HG02870 (cell line): Measurements from ENCODE around the gene RIPOR3.
"Not testable (repeated sequence)": the region's sequence is repeated elsewhere in the genome, so short reads cannot be mapped to it uniquely, and the experiment has no call there.

Experiments
- ATAC-seq: cut with Tn5 transposase; IDR thresholded peaks from one replicate; pipeline ENCODE4 v1.9.1; 2021; ENCODE audit warnings: mild to moderate bottlenecking, moderate library complexity; ENCODE audit not compliant: unreplicated experiment

The RIPOR3 gene

DNA sequence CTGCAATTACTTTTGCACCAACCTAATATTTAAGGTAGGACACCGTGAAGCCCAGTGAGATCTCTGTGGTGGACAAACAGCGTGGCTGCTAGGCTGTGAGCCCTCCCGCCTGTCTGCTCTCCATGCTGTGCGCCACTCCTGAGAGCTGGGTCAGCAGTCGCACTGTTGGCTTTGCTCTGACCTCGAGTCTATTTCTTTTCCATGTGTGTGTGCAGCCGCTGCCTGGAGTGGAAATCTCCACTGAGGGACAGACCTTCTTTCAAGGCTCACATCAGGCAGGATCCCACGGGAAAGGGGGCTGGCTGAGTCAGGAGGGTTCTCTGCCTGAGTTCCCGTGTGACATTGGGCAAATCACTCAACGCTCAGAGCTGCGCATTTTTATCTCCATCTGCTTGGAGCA lies 27.1 kb downstream of the RIPOR3 start:
- no peak for ATAC-seq

- ATAC-seq, result no peak
Observed at GRCh38 chr20:50663095-50663821, 28.1 kb downstream of the RIPOR3 start.

DNA sequence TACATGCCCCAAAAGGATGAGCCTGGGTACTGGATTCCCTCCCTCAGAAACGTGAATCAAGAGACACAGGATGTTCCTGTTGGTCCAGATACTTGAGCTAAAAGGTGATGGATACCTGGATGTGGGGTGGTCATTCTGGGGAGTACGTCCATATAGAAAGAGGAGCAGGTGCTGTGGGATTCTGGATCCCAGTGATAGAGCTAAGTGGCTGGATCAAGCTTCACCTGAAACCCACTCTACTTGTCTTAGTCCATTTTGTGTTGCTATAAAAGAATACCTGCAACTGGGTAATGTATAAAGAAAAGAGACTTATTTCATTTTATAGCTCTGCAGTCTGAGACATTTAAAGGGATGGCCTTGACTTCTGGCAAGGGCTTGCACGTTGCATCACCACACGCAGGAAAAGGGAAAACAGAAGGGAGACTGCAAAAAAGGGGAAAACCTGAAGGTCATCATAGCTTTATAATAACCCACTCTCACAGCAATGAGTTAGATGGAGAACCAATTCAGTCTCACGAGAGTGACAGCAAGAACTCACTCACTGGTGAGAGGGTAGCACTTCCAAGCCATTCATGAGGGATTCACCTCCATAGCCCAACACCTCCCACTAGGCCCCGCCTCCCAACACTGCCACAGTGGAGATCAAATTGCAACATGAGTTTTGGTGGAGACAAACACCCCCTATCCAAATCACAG lies 31.2 kb downstream of the RIPOR3 start:
- no peak for ATAC-seq

GRCh38 chr20:50658804-50659380 lies 32.5 kb downstream of the RIPOR3 start:
- no peak for ATAC-seq

DNA sequence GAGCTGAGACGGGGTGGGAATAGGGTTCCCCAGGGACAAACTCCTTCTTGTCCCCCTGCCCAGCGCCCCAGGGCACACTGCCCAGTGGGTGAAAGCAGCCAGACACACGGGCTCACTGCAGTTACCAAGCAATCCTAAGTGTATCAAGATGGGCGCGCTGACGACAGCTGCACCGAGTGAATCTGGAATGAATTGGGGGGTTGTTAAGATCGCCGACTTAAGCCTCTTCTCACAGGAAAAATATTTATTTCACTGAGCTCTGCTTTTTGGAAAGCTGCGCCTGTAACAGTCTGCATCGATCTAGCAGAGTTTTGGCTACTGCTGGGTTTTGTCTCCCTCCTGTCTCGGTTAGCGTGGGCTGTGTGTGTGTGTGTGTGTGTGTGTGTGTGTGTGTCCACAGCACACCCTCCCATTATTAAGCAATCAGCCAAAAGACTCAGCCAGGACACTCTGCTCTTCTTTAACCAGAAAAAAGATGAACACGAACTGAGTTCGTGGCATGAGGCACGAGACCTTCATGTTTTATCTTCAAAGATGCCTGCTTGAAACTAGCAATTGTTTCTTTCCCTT lies 35.9 kb downstream of the RIPOR3 start:
- no peak for ATAC-seq

DNA sequence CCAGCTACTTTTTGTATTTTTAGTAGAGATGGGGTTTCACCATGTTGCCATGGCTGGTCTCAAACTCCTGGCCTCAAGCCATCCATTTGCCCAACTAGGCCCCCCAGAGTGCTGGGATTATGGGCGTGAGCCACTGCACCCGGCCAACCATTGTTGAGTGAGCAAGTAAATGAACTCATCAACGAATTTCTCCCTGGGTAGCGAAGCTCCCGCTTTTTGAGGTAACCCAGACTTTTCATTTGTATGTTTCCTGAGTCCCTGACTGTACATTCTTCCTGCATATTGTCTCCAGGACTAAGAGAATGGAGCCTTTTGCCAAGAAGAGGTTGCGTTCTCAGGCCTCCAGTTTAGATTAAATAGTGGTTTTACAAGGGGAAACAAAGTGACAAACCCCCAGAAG lies 36.4 kb downstream of the RIPOR3 start:
- ATAC-seq, result no peak

DNA sequence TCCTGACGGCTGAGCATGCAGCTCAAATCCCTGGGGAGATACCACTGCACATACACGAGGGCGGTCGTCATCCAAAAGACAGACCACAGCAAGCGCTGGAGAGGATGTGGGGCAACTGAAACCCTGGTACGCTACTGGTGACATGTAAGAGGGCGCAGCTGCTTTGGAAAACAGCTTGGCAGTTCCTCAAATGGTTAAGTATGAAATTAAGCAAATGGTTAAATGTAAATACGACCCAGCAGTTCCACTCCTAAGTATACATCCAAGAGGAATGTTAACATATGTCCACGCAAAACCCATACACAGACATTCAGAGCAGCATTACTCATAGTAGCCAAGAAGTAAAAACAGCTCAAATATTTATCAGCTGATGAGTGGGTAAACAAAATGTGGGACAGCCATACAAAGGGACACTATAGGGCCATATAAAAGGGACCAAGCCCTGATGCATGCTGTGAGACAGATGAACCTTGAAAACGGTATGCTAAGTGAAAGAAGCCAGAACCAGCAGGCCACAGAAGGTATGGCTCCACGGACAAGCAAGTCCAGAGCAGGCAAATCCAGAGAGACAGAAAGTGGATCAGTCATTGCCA lies 38.5 kb downstream of the RIPOR3 start:
- no peak for ATAC-seq

DNA sequence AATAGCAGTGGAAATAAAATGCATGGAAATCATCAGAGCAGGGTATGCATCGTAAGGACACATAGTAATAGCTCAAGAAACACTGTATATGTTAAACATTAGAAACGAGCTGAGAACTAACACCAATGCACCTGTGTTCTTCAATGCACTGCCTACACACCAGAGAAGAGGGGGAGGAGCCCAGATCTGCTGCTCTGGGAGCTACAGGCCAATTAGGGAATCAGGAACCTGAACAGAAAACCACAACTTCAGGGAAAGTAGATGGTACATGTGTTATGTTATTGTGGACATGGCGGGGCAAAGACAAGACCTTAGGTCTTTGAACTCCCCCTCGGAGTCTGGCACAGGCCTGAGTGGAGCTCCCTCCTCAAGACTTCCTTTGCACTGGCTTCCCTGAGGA lies 39.7 kb downstream of the RIPOR3 start:
- ATAC-seq, result no peak

DNA sequence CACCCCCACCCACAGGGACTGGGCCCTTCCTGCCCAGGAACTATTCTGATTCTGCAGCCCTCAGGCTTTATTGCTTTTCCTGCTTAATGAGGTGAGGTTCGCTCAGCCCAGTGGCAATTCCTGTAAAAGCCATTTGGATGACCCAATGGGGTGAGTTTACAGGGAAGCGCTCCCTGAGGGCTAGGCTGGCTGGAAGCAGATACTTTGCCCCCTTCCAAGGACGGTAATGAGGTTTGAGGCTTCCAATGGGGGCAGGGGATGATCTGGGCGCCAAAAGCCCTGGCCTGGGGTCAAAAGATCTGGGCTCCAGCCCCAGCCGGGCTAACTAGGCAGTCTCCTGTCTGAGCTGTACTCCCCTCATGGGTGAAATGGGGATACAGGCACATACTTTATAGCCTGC lies 41.8 kb downstream of the RIPOR3 start:
- no peak for ATAC-seq

DNA sequence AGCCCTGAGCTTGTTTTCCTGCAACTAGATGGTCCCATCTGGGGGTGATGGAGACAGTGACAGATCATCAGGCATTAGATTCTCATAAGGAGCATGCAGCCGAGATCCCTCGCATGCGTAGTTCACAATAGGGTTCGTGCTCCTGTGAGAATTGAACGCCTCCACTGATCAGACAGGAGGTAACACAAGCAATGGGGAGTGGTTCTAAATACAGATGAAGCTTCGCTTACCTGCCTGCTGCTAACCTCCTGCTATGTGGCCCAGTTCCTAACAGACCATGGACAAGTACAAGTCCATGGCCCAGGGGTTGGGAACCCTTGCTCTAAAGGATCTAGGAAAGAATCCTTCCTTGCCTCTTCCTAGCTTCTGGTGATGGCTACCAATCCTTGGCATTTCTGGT lies 42.7 kb downstream of the RIPOR3 start:
- no peak for ATAC-seq

- no peak for ATAC-seq
Observed at GRCh38 chr20:50646483-50646996, 44.8 kb downstream of the RIPOR3 start.

DNA sequence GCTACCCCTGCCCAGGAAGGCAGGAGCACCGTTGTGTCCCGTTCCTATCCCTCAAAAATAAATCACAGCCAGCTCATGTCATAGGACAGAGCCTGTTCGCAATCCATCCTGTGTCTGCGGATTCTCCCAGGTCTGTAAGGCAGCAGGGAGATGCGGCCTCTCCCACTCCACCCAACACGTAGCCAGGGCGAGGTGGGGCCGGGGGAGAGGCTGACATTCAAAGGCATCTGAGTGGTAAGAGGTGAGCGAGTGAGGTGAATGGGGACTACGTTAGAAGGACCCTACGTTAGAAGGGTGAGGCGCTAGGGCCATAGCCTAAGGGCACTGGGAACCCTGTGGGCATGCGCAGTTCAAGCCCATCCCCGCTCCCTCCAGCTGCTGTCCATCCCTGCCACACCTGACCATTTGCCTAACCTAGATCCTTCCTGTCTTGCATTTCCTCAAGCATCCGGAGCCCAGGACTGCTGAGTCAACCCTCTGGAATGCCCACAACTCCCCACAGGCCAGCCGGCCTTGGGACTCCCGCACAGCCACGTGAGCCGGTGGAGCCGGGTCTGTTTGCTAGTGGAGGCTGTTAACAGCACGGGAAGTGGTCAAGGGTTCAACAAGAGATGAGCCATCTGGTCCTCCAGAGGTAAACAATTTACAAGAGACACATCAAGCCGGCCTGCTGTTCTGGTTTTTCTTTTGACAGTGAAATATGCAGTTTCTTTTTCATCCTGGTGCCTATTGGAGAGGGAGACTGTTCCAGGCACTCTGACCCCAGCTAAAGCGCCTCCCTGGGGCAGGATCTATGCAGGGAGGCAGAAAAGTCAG lies 45.9 kb downstream of the RIPOR3 start:
- ATAC-seq, result no peak

DNA sequence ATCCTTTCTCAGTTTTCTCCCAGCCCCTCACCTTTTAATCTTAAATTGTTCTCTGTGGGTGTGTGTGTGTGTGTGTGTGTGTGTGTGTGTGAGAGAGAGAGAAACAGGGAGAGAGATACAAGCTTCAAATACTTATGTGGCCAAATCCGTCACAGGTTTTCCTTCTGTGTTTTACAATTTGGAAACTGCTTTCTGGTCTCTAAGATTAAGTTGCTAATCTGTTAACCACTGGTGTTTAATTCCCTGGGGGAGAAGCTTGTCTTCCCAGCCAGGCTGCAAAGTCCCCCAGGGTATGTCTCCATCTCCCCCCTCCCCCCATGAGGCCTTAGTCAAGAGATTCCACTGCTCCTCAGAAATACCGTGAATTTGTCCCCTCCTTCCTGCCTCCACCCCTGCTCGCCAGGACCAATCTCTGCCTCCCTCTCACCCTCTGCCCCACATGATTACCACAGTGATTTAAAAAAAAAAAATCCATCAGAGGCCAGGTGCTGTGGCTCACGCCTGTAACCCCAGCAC lies 49.0 kb downstream of the RIPOR3 start:
- ATAC-seq, result no peak

DNA sequence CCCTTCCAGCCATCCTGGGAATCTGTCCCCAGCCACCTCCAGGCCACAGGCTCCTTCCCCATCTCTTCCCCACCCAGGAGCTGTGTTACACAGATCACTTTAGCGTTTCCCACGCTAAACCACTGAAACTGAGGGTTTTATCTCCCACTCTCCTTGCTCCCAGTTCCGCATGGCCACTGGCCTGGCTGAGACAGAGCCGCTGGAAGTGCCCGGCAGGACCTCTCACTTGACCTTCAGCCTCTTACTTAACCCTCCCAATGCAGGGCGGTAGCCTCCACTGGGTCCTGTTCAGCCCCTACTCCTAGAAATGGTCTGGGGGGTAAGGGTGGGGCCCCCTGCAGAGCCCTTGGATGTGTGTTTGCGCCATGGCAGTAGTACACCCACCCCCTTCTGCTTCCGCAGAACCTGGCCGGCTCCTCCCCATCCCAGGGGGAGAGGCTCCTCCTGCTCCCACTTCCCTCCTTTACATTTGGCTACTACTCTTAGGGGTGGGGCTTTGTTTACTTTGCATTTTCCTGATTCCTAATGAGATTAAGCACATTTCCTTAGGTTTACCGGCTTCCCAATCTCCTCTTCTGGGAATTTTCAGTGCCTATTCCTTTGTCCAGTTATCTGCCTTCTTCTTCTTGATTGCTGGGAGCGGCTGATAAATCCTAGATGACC lies 49.6 kb downstream of the RIPOR3 start:
- not testable (repeated sequence) for ATAC-seq

DNA sequence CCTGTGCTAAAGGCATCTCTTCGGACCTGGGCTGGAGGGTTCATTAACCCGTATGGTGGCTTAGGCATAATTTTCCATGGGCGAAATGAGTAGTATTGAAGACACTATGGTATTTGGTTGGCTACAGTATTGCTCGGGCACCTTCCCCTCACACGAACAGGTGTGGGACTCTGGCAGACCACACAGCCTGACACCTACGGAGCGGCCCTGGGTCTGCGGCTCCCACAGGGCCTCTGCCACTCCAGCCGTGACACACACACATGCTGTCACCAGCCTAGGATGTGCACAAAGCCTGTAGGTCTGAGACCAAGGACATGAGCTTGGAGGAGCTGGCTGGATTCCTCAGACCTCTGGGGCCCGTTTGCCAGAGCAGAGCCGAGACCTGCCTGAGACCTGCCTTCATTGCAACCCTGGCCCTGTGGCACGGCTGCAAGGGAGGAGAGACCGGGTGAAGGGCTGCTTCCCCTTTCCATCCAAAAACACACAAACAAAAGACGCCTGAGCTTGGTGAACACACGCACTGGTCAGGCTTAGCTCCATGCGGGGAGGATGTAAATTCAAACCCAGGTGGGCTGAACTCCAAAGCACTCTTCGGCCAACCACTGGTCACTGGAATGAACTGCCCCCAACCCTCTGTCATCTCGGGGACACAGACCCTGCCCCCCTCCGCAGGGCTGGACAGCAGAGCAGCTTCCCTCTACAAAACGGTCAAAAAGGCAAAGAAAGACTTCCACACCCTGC lies 51.2 kb downstream of the RIPOR3 start:
- not testable (repeated sequence) for ATAC-seq

GRCh38 chr20:50638015-50638847 lies 53.1 kb downstream of the RIPOR3 start:
- not testable (repeated sequence) for ATAC-seq

DNA sequence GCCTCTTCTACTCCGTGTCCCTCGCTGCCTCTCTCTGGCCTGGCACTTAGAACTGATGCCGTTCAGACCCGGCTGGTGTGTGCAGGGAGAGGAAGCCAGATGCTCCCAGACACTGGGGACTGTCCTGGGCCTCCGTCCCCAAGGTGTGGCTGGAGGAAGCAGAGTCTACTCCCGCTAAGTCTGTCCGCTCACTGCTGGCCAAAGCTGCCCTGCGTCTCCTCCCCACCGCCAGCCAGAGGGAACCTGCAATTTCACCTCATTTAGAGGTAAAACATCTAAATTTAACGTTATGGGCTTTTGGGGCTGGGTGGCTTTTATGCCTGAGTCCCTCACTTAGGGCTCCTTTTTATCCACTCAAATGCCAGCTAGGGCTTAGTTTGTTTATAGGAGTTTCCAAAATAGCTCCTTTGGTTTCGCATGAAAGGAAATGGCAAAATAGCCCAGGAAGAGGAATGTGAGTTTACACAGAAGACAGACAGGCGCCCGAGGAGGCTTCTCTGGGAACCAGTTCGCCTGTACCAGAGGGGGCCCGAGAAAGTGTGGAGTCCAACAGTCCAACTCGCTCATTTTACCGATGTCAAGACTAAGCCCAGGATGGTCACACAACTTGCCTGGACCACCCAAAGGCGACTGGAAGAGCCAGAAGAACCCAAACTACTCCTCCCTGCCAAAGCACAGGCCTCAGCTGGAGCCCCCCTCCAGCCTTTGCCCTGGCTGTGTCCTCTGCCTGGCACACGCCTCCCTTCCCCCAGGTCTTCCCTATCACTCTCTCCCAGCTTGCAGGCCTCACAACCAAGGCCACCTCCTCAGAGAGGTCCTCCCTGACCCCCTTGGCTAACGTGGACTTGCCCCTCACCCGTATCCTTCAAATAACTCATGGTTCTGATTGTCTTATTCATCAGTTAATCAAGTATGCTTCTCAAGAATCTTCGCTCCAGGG lies 54.5 kb downstream of the RIPOR3 start:
- ATAC-seq, result no peak
